Activated T-helper 17 cell treated with anti-CD3 and anti-CD28 coated beads, Interleukin-2, amount 50 U/mL, for 72 hours (primary cell): ENCODE measurements around the gene CEP192. TPM values are rescaled to one million over a fixed set of nuclear protein-coding genes. Genes with fewer than 3 reads are reported as not detected.

Experiments
- ATAC-seq: fragments of 150-1000 bp; cut with Tn5 transposase; replicated peaks from 2 replicates; pipeline ENCODE4 v1.10.0; 2021; ENCODE audit warnings: mild to moderate bottlenecking, moderate library complexity
- H3K27ac Mint-ChIP-seq: one replicate; pipeline ENCODE4 v1.8.0; 2022; ENCODE audit warnings: mixed read lengths
- H3K27me3 Mint-ChIP-seq: one replicate; pipeline ENCODE4 v1.8.0; 2022; ENCODE audit warnings: mixed read lengths
- H3K36me3 Mint-ChIP-seq: one replicate; pipeline ENCODE4 v1.8.0; 2022; ENCODE audit warnings: low read depth, mild to moderate bottlenecking, mixed read lengths
- H3K4me1 Mint-ChIP-seq: one replicate; pipeline ENCODE4 v1.8.0; 2022; ENCODE audit warnings: mixed read lengths
- H3K4me3 Mint-ChIP-seq: one replicate; pipeline ENCODE4 v1.8.0; 2022; ENCODE audit warnings: mild to moderate bottlenecking, mixed read lengths
- H3K9me3 Mint-ChIP-seq: one replicate; pipeline ENCODE4 v1.8.0; 2022; ENCODE audit warnings: mixed read lengths
- total RNA-seq, 2 donors: library from RNA; stranded (reverse); gene quantifications; one replicate each; pipeline ENCODE4 v1.2.3, GENCODE V29; 2022

The CEP192 gene
- total RNA-seq, 2 donors from 2014 or later, result 35.3 to 62.0 TPM

GRCh38 chr18:13005289-13005688 lies 14.1 kb downstream of the CEP192 start:
- Mint-ChIP-seq H3K4me3 (no peak overlapping the region), H3K9me3 (no peaks in the 10 kb centered on the region), H3K4me1 (peaks cover 7% of the 10 kb centered on the region), H3K36me3 (peaks cover 17% of the 10 kb centered on the region), H3K27me3 (no peaks in the 10 kb centered on the region), H3K27ac (no peak overlapping the region)
- no peak for ATAC-seq

- peaks cover 3% of the 10 kb centered on the region for H3K36me3 Mint-ChIP-seq
- H3K9me3 Mint-ChIP-seq, result no peaks in the 10 kb centered on the region
- peak overlapping the region; percentile 35 for H3K27ac Mint-ChIP-seq
Observed at GRCh38 chr18:13006531-13007247, 15.5 kb downstream of the CEP192 start.

GRCh38 chr18:13007248-13007560 lies 16.0 kb downstream of the CEP192 start:
- H3K36me3 Mint-ChIP-seq, result no peaks in the 10 kb centered on the region
- H3K4me3 Mint-ChIP-seq, result no peak overlapping the region
- H3K4me1 Mint-ChIP-seq, result peaks cover 7% of the 10 kb centered on the region
- H3K27me3 Mint-ChIP-seq, result no peaks in the 10 kb centered on the region
- ATAC-seq, result no peak
- no peak overlapping the region for H3K27ac Mint-ChIP-seq
- H3K9me3 Mint-ChIP-seq, result no peaks in the 10 kb centered on the region

More at GRCh38 chr18:13006531-13007247, 15.5 kb downstream of the CEP192 start:
- no peak for ATAC-seq
- Mint-ChIP-seq H3K27me3 (no peaks in the 10 kb centered on the region), H3K4me1 (peaks cover 7% of the 10 kb centered on the region), H3K4me3 (no peak overlapping the region)

DNA sequence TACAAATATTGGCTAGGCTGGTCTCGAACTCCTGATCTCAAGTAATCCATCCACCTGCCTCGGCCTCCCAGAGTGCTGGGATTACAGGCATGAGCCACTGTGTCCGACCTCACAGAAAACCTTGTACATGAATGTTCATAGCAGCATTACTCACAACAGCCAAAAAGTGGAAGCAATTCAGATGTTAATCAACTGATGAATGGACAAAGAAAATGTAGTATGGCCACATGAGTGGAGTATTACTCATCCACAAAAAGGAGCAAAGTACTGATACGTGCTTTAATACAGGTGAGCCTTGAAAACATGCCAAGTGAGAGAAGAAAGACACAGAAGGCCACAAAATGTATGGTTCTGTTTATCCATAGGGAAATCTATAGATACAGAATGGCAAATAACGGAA lies 20.6 kb downstream of the CEP192 start:
- H3K4me3 Mint-ChIP-seq, result no peak overlapping the region
- no peak overlapping the region for H3K27ac Mint-ChIP-seq
- peaks cover under 1% of the 10 kb centered on the region for H3K4me1 Mint-ChIP-seq
- H3K9me3 Mint-ChIP-seq, result no peaks in the 10 kb centered on the region
- no peaks in the 10 kb centered on the region for H3K36me3 Mint-ChIP-seq
- no peaks in the 10 kb centered on the region for H3K27me3 Mint-ChIP-seq
- ATAC-seq, result no peak

DNA sequence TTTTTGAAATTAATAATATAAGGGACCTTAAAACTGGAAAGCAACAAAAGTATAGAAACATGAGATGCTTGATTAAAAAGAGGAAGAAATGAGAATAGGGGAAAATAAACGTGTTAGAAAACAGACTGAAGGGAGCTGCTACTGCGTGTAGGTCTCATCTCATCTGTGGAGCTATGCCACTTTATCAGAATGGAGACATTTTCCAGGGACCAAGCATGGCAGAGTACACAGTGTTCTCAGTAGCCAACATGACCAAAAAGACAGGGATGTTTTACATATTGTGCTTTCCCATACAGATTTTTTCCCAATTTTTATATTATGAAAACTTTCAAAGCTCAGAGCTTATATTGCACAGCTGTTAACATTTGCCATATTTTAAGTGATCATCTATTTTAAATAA lies 23.1 kb downstream of the CEP192 start:
- no peak for ATAC-seq
- Mint-ChIP-seq H3K9me3 (no peaks in the 10 kb centered on the region), H3K36me3 (no peaks in the 10 kb centered on the region), H3K4me3 (no peak overlapping the region), H3K27ac (no peak overlapping the region), H3K27me3 (no peaks in the 10 kb centered on the region), H3K4me1 (peaks cover 13% of the 10 kb centered on the region)

GRCh38 chr18:13014818-13015217 lies 23.7 kb downstream of the CEP192 start:
- peaks cover 16% of the 10 kb centered on the region for H3K4me1 Mint-ChIP-seq
- no peak overlapping the region for H3K4me3 Mint-ChIP-seq
- no peaks in the 10 kb centered on the region for H3K36me3 Mint-ChIP-seq
- no peak for ATAC-seq
- H3K27me3 Mint-ChIP-seq, result no peaks in the 10 kb centered on the region
- H3K27ac Mint-ChIP-seq, result no peak overlapping the region
- H3K9me3 Mint-ChIP-seq, result no peaks in the 10 kb centered on the region

DNA sequence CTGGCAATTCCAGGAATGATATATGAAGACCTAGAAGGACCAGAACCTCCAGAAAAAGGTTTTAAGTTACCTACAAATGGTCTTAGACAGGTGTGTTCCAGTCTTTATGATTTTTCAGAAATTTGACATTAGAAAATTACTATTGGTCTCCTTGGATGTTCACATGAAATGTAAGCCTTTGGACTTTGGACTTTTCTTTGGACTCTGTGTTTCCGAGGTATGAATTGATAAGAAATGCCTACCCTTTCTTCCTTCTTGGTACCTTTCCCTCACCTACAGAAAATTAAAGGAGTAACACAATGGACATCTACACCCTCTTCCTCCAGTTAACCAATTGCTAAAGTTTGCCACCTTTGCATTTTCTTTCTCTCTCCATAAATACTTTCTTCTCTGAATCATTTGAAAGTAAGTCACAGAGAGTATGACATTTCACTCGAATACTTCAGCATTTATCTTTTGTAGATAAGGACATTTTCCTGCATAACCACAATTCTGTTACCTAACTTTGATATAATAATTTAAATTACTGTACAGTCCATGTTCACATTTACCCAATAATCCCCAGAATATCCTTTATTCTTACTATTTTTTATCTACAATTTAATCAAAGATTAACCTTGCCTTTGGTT lies 26.2 kb downstream of the CEP192 start:
- Mint-ChIP-seq H3K4me1 (peaks cover 26% of the 10 kb centered on the region), H3K27ac (peak overlapping the region; percentile 66), H3K4me3 (no peak overlapping the region), H3K36me3 (no peaks in the 10 kb centered on the region), H3K9me3 (no peaks in the 10 kb centered on the region), H3K27me3 (no peaks in the 10 kb centered on the region)
- no peak for ATAC-seq

DNA sequence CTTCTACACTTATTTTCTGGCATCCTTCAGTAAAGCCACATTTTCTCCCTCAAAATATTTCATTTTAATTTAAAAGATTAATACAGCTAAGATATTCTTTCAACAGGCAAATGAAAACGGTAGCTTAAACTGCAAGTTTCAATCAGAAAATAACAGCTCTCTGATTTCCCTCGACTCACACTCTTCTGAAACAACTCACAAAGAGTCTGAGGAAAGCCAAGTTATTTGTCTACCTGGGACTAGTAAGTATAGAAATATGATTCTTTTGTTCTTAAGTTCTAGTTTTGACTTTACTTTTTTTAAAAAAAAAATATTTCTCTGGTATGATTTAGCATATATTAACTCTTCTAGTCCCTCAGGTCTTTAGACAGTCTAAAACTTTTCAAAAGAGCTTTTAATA lies 27.2 kb downstream of the CEP192 start:
- H3K4me3 Mint-ChIP-seq, result no peak overlapping the region
- ATAC-seq, result peak; percentile 70

GRCh38 chr18:13019301-13019700 lies 28.1 kb downstream of the CEP192 start:
- H3K4me3 Mint-ChIP-seq, result no peak overlapping the region
- peak; percentile 64 for ATAC-seq
- H3K36me3 Mint-ChIP-seq, result no peaks in the 10 kb centered on the region
- no peaks in the 10 kb centered on the region for H3K9me3 Mint-ChIP-seq
- H3K27me3 Mint-ChIP-seq, result no peaks in the 10 kb centered on the region
- peak overlapping the region; percentile 66 for H3K27ac Mint-ChIP-seq
- H3K4me1 Mint-ChIP-seq, result peaks cover 33% of the 10 kb centered on the region

More for the DNA sequence above, 27.2 kb downstream of the CEP192 start:
- peaks cover 26% of the 10 kb centered on the region for H3K4me1 Mint-ChIP-seq
- peak overlapping the region; percentile 66 for H3K27ac Mint-ChIP-seq
- H3K9me3 Mint-ChIP-seq, result no peaks in the 10 kb centered on the region
- no peaks in the 10 kb centered on the region for H3K36me3 Mint-ChIP-seq
- no peaks in the 10 kb centered on the region for H3K27me3 Mint-ChIP-seq

DNA sequence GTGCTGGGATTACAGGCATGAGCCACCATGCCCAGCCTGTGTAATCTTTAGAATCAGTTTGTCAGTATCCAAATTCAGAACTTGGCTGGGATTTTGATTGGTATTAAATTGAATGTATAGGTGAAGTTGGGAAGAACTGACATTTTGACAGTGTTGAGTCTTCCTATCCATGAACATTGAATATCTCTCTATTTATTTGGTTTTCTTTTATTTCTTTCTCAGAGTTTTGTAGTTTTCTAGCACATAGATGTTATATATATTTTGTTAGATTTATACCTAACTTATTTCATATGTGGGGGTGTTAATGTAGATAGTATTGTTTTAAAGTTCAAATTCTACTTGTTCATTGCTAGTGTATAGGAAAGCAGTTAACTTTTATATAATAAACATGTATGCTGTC lies 31.5 kb downstream of the CEP192 start:
- no peaks in the 10 kb centered on the region for H3K9me3 Mint-ChIP-seq
- no peak for ATAC-seq
- H3K27me3 Mint-ChIP-seq, result no peaks in the 10 kb centered on the region
- no peak overlapping the region for H3K4me3 Mint-ChIP-seq
- peaks cover 33% of the 10 kb centered on the region for H3K4me1 Mint-ChIP-seq
- H3K27ac Mint-ChIP-seq, result peak overlapping the region; percentile 41
- peaks cover 30% of the 10 kb centered on the region for H3K36me3 Mint-ChIP-seq

GRCh38 chr18:13025233-13025632 lies 34.1 kb downstream of the CEP192 start:
- no peak overlapping the region for H3K4me3 Mint-ChIP-seq
- no peaks in the 10 kb centered on the region for H3K27me3 Mint-ChIP-seq
- no peaks in the 10 kb centered on the region for H3K9me3 Mint-ChIP-seq
- no peak overlapping the region for H3K27ac Mint-ChIP-seq
- peaks cover 53% of the 10 kb centered on the region for H3K36me3 Mint-ChIP-seq
- ATAC-seq, result no peak
- peaks cover 18% of the 10 kb centered on the region for H3K4me1 Mint-ChIP-seq

- no peaks in the 10 kb centered on the region for H3K27me3 Mint-ChIP-seq
- H3K4me1 Mint-ChIP-seq, result peaks cover 16% of the 10 kb centered on the region
- no peak overlapping the region for H3K4me3 Mint-ChIP-seq
- H3K9me3 Mint-ChIP-seq, result no peaks in the 10 kb centered on the region
- ATAC-seq, result no peak
- H3K27ac Mint-ChIP-seq, result no peak overlapping the region
- peaks cover 68% of the 10 kb centered on the region for H3K36me3 Mint-ChIP-seq
Observed at GRCh38 chr18:13026583-13027270, 35.6 kb downstream of the CEP192 start.

DNA sequence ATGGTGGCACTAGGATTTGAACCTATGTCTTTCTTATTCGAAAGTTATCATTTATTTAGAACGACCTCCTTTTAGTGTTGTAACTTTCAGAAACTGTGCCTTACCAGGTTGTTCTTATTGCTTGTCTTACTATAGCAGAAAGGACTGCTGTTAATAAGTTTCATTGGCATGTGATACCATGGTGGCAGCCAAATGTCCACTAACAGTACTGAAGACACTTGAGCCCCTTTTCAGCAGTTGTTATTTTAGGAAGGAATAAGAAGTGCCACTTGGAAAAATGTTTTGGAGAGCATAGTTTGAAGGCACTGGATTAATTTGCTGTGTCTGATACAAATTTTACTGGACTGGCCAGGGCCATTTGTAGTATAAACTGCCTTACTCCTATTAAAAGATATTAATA lies 37.7 kb downstream of the CEP192 start:
- peaks cover 18% of the 10 kb centered on the region for H3K4me1 Mint-ChIP-seq
- H3K27ac Mint-ChIP-seq, result no peak overlapping the region
- H3K27me3 Mint-ChIP-seq, result no peaks in the 10 kb centered on the region
- no peaks in the 10 kb centered on the region for H3K9me3 Mint-ChIP-seq
- no peak overlapping the region for H3K4me3 Mint-ChIP-seq
- peaks cover 90% of the 10 kb centered on the region for H3K36me3 Mint-ChIP-seq
- ATAC-seq, result no peak

GRCh38 chr18:13032173-13032572 lies 41.0 kb downstream of the CEP192 start:
- peaks cover 94% of the 10 kb centered on the region for H3K36me3 Mint-ChIP-seq
- ATAC-seq, result peak; percentile 52
- peaks cover 9% of the 10 kb centered on the region for H3K4me1 Mint-ChIP-seq

More at GRCh38 chr18:13032173-13032572, 41.0 kb downstream of the CEP192 start:
- Mint-ChIP-seq H3K27me3 (no peaks in the 10 kb centered on the region), H3K9me3 (no peaks in the 10 kb centered on the region), H3K27ac (peak overlapping the region; percentile 11), H3K4me3 (no peak overlapping the region)
